ENCODE measurements around the gene ETV7. TPM values are rescaled to one million over a fixed set of nuclear protein-coding genes. Genes with fewer than 3 reads are reported as not detected.

The ETV7 gene
- polyA plus RNA-seq, 3 donors = 0.10 to 2.2 (median 1.5) TPM

- Mint-ChIP-seq H3K36me3 (peaks cover 0 to 1% of the 10 kb centered on the region in 2 donors), H3K4me1 (peaks cover 8% of the 10 kb centered on the region), H3K27me3 (ENCODE audit: low read depth in 3 of 3) (peaks cover 2 to 7% (median 4%) of the 10 kb centered on the region in 3 donors), H3K4me3 (no peak overlapping the region), H3K27ac (no peak overlapping the region), H3K9me3 (peaks cover 0 to 7% (median 0%) of the 10 kb centered on the region in 7 donors)
- Histone ChIP-seq H2AFZ (ENCODE audit: insufficient read depth, low read depth, low read length, poor library complexity, severe bottlenecking) (no peak overlapping the region), H3K36me3 (replicated peaks in 1 of 2; ENCODE audit: control insufficient read depth in 1 of 2, insufficient read depth in 2 of 2, low read length in 2 of 2) (no peaks in the 10 kb centered on the region), H3K27ac (ENCODE audit: low read depth in 1 of 2, low read length in 2 of 2) (no peak overlapping the region), H3K9me3 (replicated peaks in 1 of 2; ENCODE audit: control insufficient read depth in 1 of 2, insufficient read depth in 1 of 2, low read length in 2 of 2) (no peaks in the 10 kb centered on the region), H3K4me3 (replicated peaks in 1 of 3; ENCODE audit: low read depth in 2 of 3, low read length in 3 of 3) (no peak overlapping the region), H3K4me2 (replicated peaks; ENCODE audit: extremely low read depth, low read length, poor library complexity, severe bottlenecking) (no peak overlapping the region), H3K4me1 (ENCODE audit: control insufficient read depth in 1 of 2, insufficient read depth in 2 of 2, low read length in 2 of 2) (no peaks in the 10 kb centered on the region), H3K27me3 (ENCODE audit: control insufficient read depth in 2 of 2, insufficient read depth in 2 of 2, low read length in 2 of 2) (no peaks in the 10 kb centered on the region), H4K20me1 (ENCODE audit: insufficient read depth, low read length) (no peaks in the 10 kb centered on the region), H3K79me2 (ENCODE audit: insufficient read depth, low read length) (no peaks in the 10 kb centered on the region), H3K9ac (ENCODE audit: insufficient read depth, low read length, poor library complexity, severe bottlenecking) (no peak overlapping the region)
- intact Hi-C loops (cut with micrococcal nuclease) = no loop called here
- TF ChIP-seq CTCF (IDR thresholded peaks at IDR 0.05) = no peak
- 73% methylated on average over 4 of the region's 6 CpGs for WGBS (ENCODE audit: insufficient coverage)
- no peak for DNase-seq
Measured at GRCh38 chr6:36349240-36349639, 38.2 kb downstream of the ETV7 start.

DNA sequence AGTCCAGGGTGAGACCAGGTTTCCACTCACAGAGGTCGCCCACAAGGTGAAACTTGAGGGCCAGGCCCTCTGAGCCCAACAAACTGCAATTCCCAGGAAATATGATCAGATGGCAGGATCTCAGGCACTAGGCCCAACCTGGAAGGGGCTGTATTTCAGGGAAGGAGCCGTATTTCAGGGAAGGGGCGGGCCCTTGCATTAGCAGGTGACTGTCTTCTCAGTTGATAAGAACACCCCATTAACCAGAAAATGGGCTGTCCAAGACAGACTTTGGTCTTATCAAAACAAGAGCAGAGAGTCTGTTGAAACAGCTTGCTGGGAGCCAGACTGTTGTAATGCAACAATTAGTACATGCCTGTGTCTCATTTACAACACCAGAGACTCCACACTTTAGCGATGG is 39.8 kb downstream of the ETV7 start:
- Histone ChIP-seq H3K27me3 (ENCODE audit: control insufficient read depth in 2 of 2, insufficient read depth in 2 of 2, low read length in 2 of 2) (no peaks in the 10 kb centered on the region), H3K9ac (ENCODE audit: insufficient read depth, low read length, poor library complexity, severe bottlenecking) (no peak overlapping the region), H3K79me2 (ENCODE audit: insufficient read depth, low read length) (no peaks in the 10 kb centered on the region), H3K27ac (ENCODE audit: low read depth in 1 of 2, low read length in 2 of 2) (no peak overlapping the region), H4K20me1 (ENCODE audit: insufficient read depth, low read length) (no peaks in the 10 kb centered on the region), H3K9me3 (replicated peaks in 1 of 2; ENCODE audit: control insufficient read depth in 1 of 2, insufficient read depth in 1 of 2, low read length in 2 of 2) (no peaks in the 10 kb centered on the region), H2AFZ (ENCODE audit: insufficient read depth, low read depth, low read length, poor library complexity, severe bottlenecking) (no peak overlapping the region), H3K4me2 (replicated peaks; ENCODE audit: extremely low read depth, low read length, poor library complexity, severe bottlenecking) (no peak overlapping the region), H3K4me3 (replicated peaks in 1 of 3; ENCODE audit: low read depth in 2 of 3, low read length in 3 of 3) (no peak overlapping the region), H3K36me3 (replicated peaks in 1 of 2; ENCODE audit: control insufficient read depth in 1 of 2, insufficient read depth in 2 of 2, low read length in 2 of 2) (no peaks in the 10 kb centered on the region), H3K4me1 (ENCODE audit: control insufficient read depth in 1 of 2, insufficient read depth in 2 of 2, low read length in 2 of 2) (no peaks in the 10 kb centered on the region)
- DNase-seq = no peak
- 100% methylated on average over 2 of the region's 4 CpGs for WGBS (ENCODE audit: insufficient coverage)
- Mint-ChIP-seq H3K36me3 (no peaks in the 10 kb centered on the region), H3K27ac (no peak overlapping the region), H3K4me1 (peaks cover 8% of the 10 kb centered on the region), H3K27me3 (ENCODE audit: low read depth in 3 of 3) (peaks cover 2 to 5% (median 4%) of the 10 kb centered on the region in 3 donors), H3K9me3 (peaks cover 0 to 4% (median 0%) of the 10 kb centered on the region in 7 donors), H3K4me3 (no peak overlapping the region)
- intact Hi-C loops (cut with micrococcal nuclease) = no loop called here
- no peak for TF ChIP-seq CTCF (IDR thresholded peaks at IDR 0.05)

All from CD14-positive monocyte (primary cell).